CD14-positive monocyte (primary cell): ENCODE results near the gene DIS3L2. TPM values are rescaled to one million over a fixed set of nuclear protein-coding genes. Genes with fewer than 3 reads are reported as not detected.

Experiments used
- DNase-seq, 3 donors: peaks; one replicate each; pipeline ENCODE4 v3.0.0-alpha.2; 2011 to 2022
- H2AFZ ChIP-seq: 2 replicates; pipeline ENCODE4 v1.6.0; 2012; ENCODE audit warnings: mild to moderate bottlenecking, low read depth, low read length, inconsistent platforms; ENCODE audit not compliant: insufficient read depth, poor library complexity, severe bottlenecking
- H3K27ac ChIP-seq, 2 donors: 1 replicate in 1 of 2; 2 replicates in 1 of 2; pipeline ENCODE4 v1.5.1; 2012 to 2013; ENCODE audit warnings: low read length in 2 of 2, control low read depth in 1 of 2, inconsistent platforms in 1 of 2, low read depth in 1 of 2, mild to moderate bottlenecking in 1 of 2
- H3K27me3 ChIP-seq, 2 donors: one replicate each; pipeline versions ENCODE4 v1.6.0 to v1.6.1; 2011 to 2013; ENCODE audit warnings: low read length in 2 of 2; ENCODE audit not compliant: control insufficient read depth in 2 of 2, insufficient read depth in 2 of 2
- H3K36me3 ChIP-seq, 2 donors: replicated peaks in 1 of 2; 1 replicate in 1 of 2; 2 replicates in 1 of 2; pipeline versions ENCODE4 v1.5.1 to v1.6.1; 2012 to 2013; ENCODE audit warnings: low read length in 2 of 2, control low read depth in 1 of 2, inconsistent platforms in 1 of 2, mild to moderate bottlenecking in 1 of 2; ENCODE audit not compliant: insufficient read depth in 2 of 2, control insufficient read depth in 1 of 2
- H3K4me1 ChIP-seq, 2 donors: 1 replicate in 1 of 2; 2 replicates in 1 of 2; pipeline versions ENCODE4 v1.5.1 to v1.6.1; 2012 to 2013; ENCODE audit warnings: low read length in 2 of 2, control low read depth in 1 of 2, inconsistent platforms in 1 of 2, mild to moderate bottlenecking in 1 of 2, moderate library complexity in 1 of 2; ENCODE audit not compliant: insufficient read depth in 2 of 2, control insufficient read depth in 1 of 2
- H3K4me2 ChIP-seq: replicated peaks from 2 replicates; pipeline ENCODE3; 2012; ENCODE audit warnings: low read length, moderate library complexity, mild to moderate bottlenecking; ENCODE audit not compliant: poor library complexity, severe bottlenecking; ENCODE audit errors: extremely low read depth
- H3K4me3 ChIP-seq, 3 experiments: fragments of 200-600 bp in 1 of 3; sonication (generic) in 1 of 3; replicated peaks in 1 of 3; 1 replicate in 2 of 3; 2 replicates in 1 of 3; pipeline ENCODE4 v1.5.1; 2011 to 2013; ENCODE audit warnings: low read length in 3 of 3, mild to moderate bottlenecking in 3 of 3, control low read depth in 2 of 3, low read depth in 2 of 3, inconsistent platforms in 1 of 3, moderate library complexity in 1 of 3
- H3K79me2 ChIP-seq: 2 replicates; pipeline ENCODE4 v1.6.0; 2012; ENCODE audit warnings: mild to moderate bottlenecking, control low read depth, inconsistent platforms, low read length, moderate library complexity; ENCODE audit not compliant: insufficient read depth
- H3K9ac ChIP-seq: 2 replicates; pipeline ENCODE4 v1.6.0; 2017; ENCODE audit warnings: low read length, mild to moderate bottlenecking; ENCODE audit not compliant: insufficient read depth, poor library complexity, severe bottlenecking
- H3K9me3 ChIP-seq, 2 donors: replicated peaks in 1 of 2; 1 replicate in 1 of 2; 2 replicates in 1 of 2; pipeline versions ENCODE4 v1.5.1 to v1.6.1; 2012 to 2013; ENCODE audit warnings: low read length in 2 of 2, control low read depth in 1 of 2; ENCODE audit not compliant: control insufficient read depth in 1 of 2, insufficient read depth in 1 of 2
- H4K20me1 ChIP-seq: 2 replicates; pipeline ENCODE4 v1.6.0; 2012; ENCODE audit warnings: mild to moderate bottlenecking, low read length, control low read depth, moderate library complexity; ENCODE audit not compliant: insufficient read depth
- H3K27ac Mint-ChIP-seq, 7 donors: one replicate each; pipeline ENCODE4 v1.8.0; 2020; ENCODE audit warnings: mild to moderate bottlenecking in 7 of 7, mixed read lengths in 7 of 7, moderate library complexity in 6 of 7, inconsistent platforms in 2 of 7
- H3K27me3 Mint-ChIP-seq, 3 donors: one replicate each; pipeline ENCODE4 v1.8.0; 2021 to 2022; ENCODE audit warnings: low read depth in 3 of 3, mild to moderate bottlenecking in 3 of 3, mixed read lengths in 3 of 3, moderate library complexity in 3 of 3, inconsistent platforms in 1 of 3
- H3K36me3 Mint-ChIP-seq, 2 donors: one replicate each; pipeline ENCODE4 v1.8.0; 2020; ENCODE audit warnings: mixed read lengths in 2 of 2, inconsistent platforms in 1 of 2, mild to moderate bottlenecking in 1 of 2
- H3K4me1 Mint-ChIP-seq: one replicate; pipeline ENCODE4 v1.8.0; 2020; ENCODE audit warnings: mild to moderate bottlenecking, mixed read lengths
- H3K4me3 Mint-ChIP-seq, 2 donors: one replicate each; pipeline ENCODE4 v1.8.0; 2020; ENCODE audit warnings: mild to moderate bottlenecking in 2 of 2, mixed read lengths in 2 of 2, moderate library complexity in 1 of 2
- H3K9me3 Mint-ChIP-seq, 7 donors: one replicate each; pipeline ENCODE4 v1.8.0; 2020 to 2022; ENCODE audit warnings: mixed read lengths in 7 of 7, mild to moderate bottlenecking in 6 of 7, moderate library complexity in 6 of 7, inconsistent platforms in 2 of 7
- CTCF ChIP-seq: fragments of 200-600 bp; IDR thresholded peaks from one replicate; pipeline ENCODE4 v1.8.0; 2022; ENCODE audit warnings: antibody characterized with exemption, mild to moderate bottlenecking
- WGBS: methylation state at CpG from one replicate; pipeline ENCODE4 v1.1.5; 2013; ENCODE audit warnings: missing lambda C conversion rate; ENCODE audit not compliant: insufficient coverage; 5-methylcytosine and 5-hydroxymethylcytosine counted together
- intact Hi-C, 2 donors: fragments of 100-400 bp; cut with micrococcal nuclease; formaldehyde crosslinking; loops; one replicate each; pipeline versions ENCODE4 v1.15.0 to v1.15.1; 2023
- polyA plus RNA-seq, 3 donors: library from polyadenylated mRNA; depleted of rRNA in 1 of 3; unstranded in 2 of 3; stranded (reverse) in 1 of 3; fragments of 300-500 nt in 2 of 3; fragments of >200 nt in 1 of 3; fragmentation: Illumina TruSeq in 2 of 3; gene quantifications; 1 replicate in 2 of 3; 2 replicates in 1 of 3; pipeline ENCODE4 v1.2.3, GENCODE V29; 2012 to 2021

The DIS3L2 gene
- polyA plus RNA-seq, 3 donors = 6.0 to 21.7 (median 6.4) TPM

- Histone ChIP-seq H3K4me1 (no peaks in the 10 kb centered on the region), H3K36me3 (peaks cover 26 to 96% of the 10 kb centered on the region in 2 donors), H3K9me3 (no peaks in the 10 kb centered on the region), H3K4me2 (no peak overlapping the region), H3K27me3 (no peaks in the 10 kb centered on the region), H3K4me3 (no peak overlapping the region), H2AFZ (no peak overlapping the region), H3K27ac (no peak overlapping the region), H3K79me2 (no peaks in the 10 kb centered on the region), H3K9ac (no peak overlapping the region), H4K20me1 (no peaks in the 10 kb centered on the region)
- no peak overlapping the region for H3K4me3 Mint-ChIP-seq
- H3K27ac Mint-ChIP-seq = no peak overlapping the region
- H3K27me3 Mint-ChIP-seq = no peaks in the 10 kb centered on the region
- intact Hi-C loops = no loop called here
- no peak for TF ChIP-seq CTCF
- peaks cover 23 to 26% of the 10 kb centered on the region in 2 donors for H3K36me3 Mint-ChIP-seq
- H3K4me1 Mint-ChIP-seq = no peaks in the 10 kb centered on the region
- no peak for DNase-seq
- H3K9me3 Mint-ChIP-seq = no peaks in the 10 kb centered on the region
- no CpG with 5 or more reads among the region's 3 CpGs for WGBS
These were observed 61.2 kb downstream of the DIS3L2 start for GRCh38 chr2:232022718-232023117.

DNA sequence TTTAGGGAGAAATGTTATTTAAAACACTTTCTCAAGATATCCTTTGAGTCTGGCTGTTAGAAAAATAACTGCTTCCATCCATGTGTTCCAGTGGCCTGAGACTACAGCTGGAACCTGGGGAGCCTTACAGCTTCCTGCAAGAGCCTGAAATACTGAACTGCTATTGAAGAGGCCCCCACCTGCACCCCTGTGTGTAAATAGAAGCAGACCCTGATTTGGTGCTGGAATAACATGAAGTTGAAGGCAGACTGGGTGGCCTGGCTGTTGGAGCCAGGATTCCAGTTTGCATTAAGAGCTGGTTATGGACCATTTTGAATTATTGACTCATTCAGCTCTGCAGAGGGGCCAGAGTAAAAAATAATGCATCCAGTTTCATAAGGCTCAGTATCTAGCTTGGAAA is 61.9 kb downstream of the DIS3L2 start:
- no peak for DNase-seq
- no peaks in the 10 kb centered on the region for H3K4me1 ChIP-seq
- H3K4me3 ChIP-seq = no peak overlapping the region
- no peak overlapping the region for H3K9ac ChIP-seq
- H3K27me3 ChIP-seq = no peaks in the 10 kb centered on the region
- peaks cover 26 to 94% of the 10 kb centered on the region in 2 donors for H3K36me3 ChIP-seq
- Mint-ChIP-seq H3K36me3 (peaks cover 17 to 25% of the 10 kb centered on the region in 2 donors), H3K9me3 (no peaks in the 10 kb centered on the region), H3K4me1 (no peaks in the 10 kb centered on the region), H3K4me3 (no peak overlapping the region), H3K27me3 (no peaks in the 10 kb centered on the region), H3K27ac (no peak overlapping the region)
- no peaks in the 10 kb centered on the region for H3K9me3 ChIP-seq
- H3K4me2 ChIP-seq = no peak overlapping the region
- TF ChIP-seq CTCF = no peak
- intact Hi-C loops = no loop called here
- H4K20me1 ChIP-seq = no peaks in the 10 kb centered on the region
- H3K27ac ChIP-seq = no peak overlapping the region
- no peaks in the 10 kb centered on the region for H3K79me2 ChIP-seq
- no peak overlapping the region for H2AFZ ChIP-seq
